HL-60/S4 (cell line): ENCODE data around the gene KRTAP9-2.
"Not testable (repeated sequence)": the region's sequence is repeated elsewhere in the genome, so short reads cannot be mapped to it uniquely, and the experiment has no call there.

Experiments used
- in situ Hi-C: fragments of 300-500 bp; cut with MboI; formaldehyde crosslinking; loops from 2 replicates; pipeline ENCODE4 v1.14.3; 2022; ENCODE audit warnings: low sequenced_read_pairs

KRTAP9-2 gene

GRCh38 chr17:41232399-41233105, 6.1 kb downstream of the KRTAP9-2 start, which contains the start of gene KRTAP9-3:
KRTAP9-3 (plus strand) TSS chr17:41232449; CDS start chr17:41232502, 53 bp downstream.
- in situ Hi-C loops = not testable (repeated sequence)

- in situ Hi-C loops = not testable (repeated sequence)
Observed at GRCh38 chr17:41237116-41237515, 10.7 kb downstream of the KRTAP9-2 start.

- in situ Hi-C loops = not testable (repeated sequence)
Observed at GRCh38 chr17:41237949-41238437, 11.5 kb downstream of the KRTAP9-2 start, which contains the start of gene KRTAP9-8. KRTAP9-8 (plus strand) TSS chr17:41237999; CDS start chr17:41238052, 53 bp downstream.

- in situ Hi-C loops = not testable (repeated sequence)
Observed at GRCh38 chr17:41246995-41247787, 20.7 kb downstream of the KRTAP9-2 start.

- in situ Hi-C loops = not testable (repeated sequence)
Observed at GRCh38 chr17:41249637-41250240, 23.3 kb downstream of the KRTAP9-2 start, which contains the start of gene KRTAP9-4. KRTAP9-4 (plus strand) TSS chr17:41249687; CDS start chr17:41249721, 34 bp downstream.

GRCh38 chr17:41251261-41251660, 24.8 kb downstream of the KRTAP9-2 start:
- in situ Hi-C loops = no loop called here

GRCh38 chr17:41254861-41255260, 28.4 kb downstream of the KRTAP9-2 start:
- in situ Hi-C loops = no loop called here

GRCh38 chr17:41255381-41256290, 29.2 kb downstream of the KRTAP9-2 start, which contains the start of gene KRTAP9-9:
KRTAP9-9 (plus strand) TSS chr17:41255384.
- in situ Hi-C loops = not testable (repeated sequence)

- in situ Hi-C loops = no loop called here
Observed at GRCh38 chr17:41256291-41256685, 29.8 kb downstream of the KRTAP9-2 start.

- in situ Hi-C loops = no loop called here
Observed at GRCh38 chr17:41258406-41258805, 32.0 kb downstream of the KRTAP9-2 start.

GRCh38 chr17:41263212-41263611, 36.8 kb downstream of the KRTAP9-2 start:
- in situ Hi-C loops = no loop called here

- in situ Hi-C loops = no loop called here
Observed at GRCh38 chr17:41264599-41264998, 38.2 kb downstream of the KRTAP9-2 start.

- in situ Hi-C loops = no loop called here
Observed at GRCh38 chr17:41265078-41265477, 38.6 kb downstream of the KRTAP9-2 start, which contains the start of gene KRTAP9-6. KRTAP9-6 (plus strand) TSS chr17:41265378; CDS start chr17:41265378, 0 bp downstream.

- in situ Hi-C loops = no loop called here
Observed at GRCh38 chr17:41267711-41268110, 41.3 kb downstream of the KRTAP9-2 start.

GRCh38 chr17:41271323-41271722, 44.9 kb downstream of the KRTAP9-2 start:
- in situ Hi-C loops = not testable (repeated sequence)

GRCh38 chr17:41271858-41272257, 45.4 kb downstream of the KRTAP9-2 start:
- in situ Hi-C loops = no loop called here

GRCh38 chr17:41275648-41276190, 49.3 kb downstream of the KRTAP9-2 start, which contains the start of gene KRTAP9-7:
KRTAP9-7 (plus strand) TSS chr17:41275698; CDS start chr17:41275698, 0 bp downstream.
- in situ Hi-C loops = not testable (repeated sequence)
